Spinal cord (tissue), 10 donors: ENCODE results near the gene STARD3. TPM values are rescaled to one million over a fixed set of nuclear protein-coding genes. Genes with fewer than 3 reads are reported as not detected.

Experiments
- DNase-seq, 6 donors: peaks; one replicate each; pipeline versions ENCODE4 v3.0.0 to v3.0.0-alpha.2; 2013 to 2015; ENCODE audit warnings: low spot score in 6 of 6, low read depth in 4 of 6
- H3K27ac ChIP-seq: one replicate; pipeline ENCODE4 v1.5.1; 2013; ENCODE audit warnings: low read depth, low read length, control low read depth
- H3K27me3 ChIP-seq: one replicate; pipeline ENCODE4 v1.6.1; 2013; ENCODE audit warnings: low read length; ENCODE audit not compliant: control insufficient read depth, insufficient read depth
- H3K36me3 ChIP-seq: one replicate; pipeline ENCODE4 v1.6.1; 2013; ENCODE audit warnings: low read length; ENCODE audit not compliant: control insufficient read depth, insufficient read depth
- H3K4me1 ChIP-seq: one replicate; pipeline ENCODE4 v1.6.1; 2013; ENCODE audit warnings: low read length; ENCODE audit not compliant: control insufficient read depth, insufficient read depth
- H3K4me3 ChIP-seq: one replicate; pipeline ENCODE4 v1.5.1; 2013; ENCODE audit warnings: low read depth, low read length, control low read depth
- H3K9me3 ChIP-seq: one replicate; pipeline ENCODE4 v1.6.1; 2013; ENCODE audit warnings: low read length; ENCODE audit not compliant: control insufficient read depth, insufficient read depth
- WGBS: methylation state at CpG from one replicate; pipeline ENCODE4 v1.1.5; 2013; ENCODE audit warnings: missing lambda C conversion rate; ENCODE audit not compliant: insufficient coverage; 5-methylcytosine and 5-hydroxymethylcytosine counted together
- polyA plus RNA-seq, 2 donors: library from polyadenylated mRNA; unstranded; fragments of 120-200 nt; gene quantifications; one replicate each; pipeline ENCODE4 v1.2.1, GENCODE V29; 2013; ENCODE audit not compliant: insufficient read length in 2 of 2
- total RNA-seq, 2 donors: library from RNA; depleted of rRNA in 1 of 2; stranded (reverse); fragments of 120-200 nt in 1 of 2; fragments of >200 nt in 1 of 2; gene quantifications; one replicate each; pipeline versions ENCODE4 v1.2.3 to v1.2.4, GENCODE V29; 2013 to 2014
- donor health status: healthy.

Gene STARD3
- total and polyA plus RNA-seq, 4 donors, result 17.2 to 76.8 (median 49.4) TPM

DNA sequence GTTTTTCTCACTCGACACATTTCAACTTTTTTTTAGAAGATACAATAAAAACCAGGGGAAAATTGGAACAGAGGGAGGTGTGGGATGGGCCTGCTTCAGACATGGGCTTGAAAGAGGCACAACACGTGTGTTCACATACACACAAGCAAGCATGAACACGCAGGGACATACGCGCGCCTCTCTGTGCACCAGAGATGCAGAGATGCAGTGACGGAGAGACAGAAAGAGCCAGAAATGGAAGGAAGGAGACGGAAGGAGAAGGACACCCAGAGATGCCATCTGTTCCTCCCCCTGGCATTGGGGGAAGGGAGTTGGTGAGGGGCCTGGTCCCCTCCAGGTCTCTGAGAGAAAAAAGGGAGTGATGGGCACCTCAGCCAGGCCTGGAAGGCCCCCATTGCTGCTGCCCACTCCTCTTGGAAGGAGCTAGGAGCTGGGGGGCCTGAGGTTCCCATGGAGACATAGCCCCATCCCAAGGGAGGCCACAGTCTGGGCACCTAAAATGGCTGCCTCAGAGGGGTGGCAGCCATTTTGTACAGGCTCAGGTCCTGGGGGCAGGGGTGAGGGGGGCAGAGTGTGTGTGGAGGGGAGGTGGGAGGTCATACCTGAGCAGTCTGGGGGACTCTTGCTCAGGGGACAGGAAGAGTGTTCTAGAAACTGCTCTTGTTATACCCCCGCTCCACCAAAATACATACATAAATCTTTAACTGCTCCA lies 25.4 kb upstream of the STARD3 start:
- DNase-seq, result peak in 1 of 6 donors; percentile 85
- Histone ChIP-seq H3K9me3 (no peaks in the 10 kb centered on the region), H3K27me3 (peaks cover 45% of the 10 kb centered on the region), H3K36me3 (no peaks in the 10 kb centered on the region), H3K4me1 (peaks cover 26% of the 10 kb centered on the region), H3K27ac (no peak overlapping the region), H3K4me3 (no peak overlapping the region)
- 85% methylated on average over 5 of the region's 9 CpGs for WGBS

DNA sequence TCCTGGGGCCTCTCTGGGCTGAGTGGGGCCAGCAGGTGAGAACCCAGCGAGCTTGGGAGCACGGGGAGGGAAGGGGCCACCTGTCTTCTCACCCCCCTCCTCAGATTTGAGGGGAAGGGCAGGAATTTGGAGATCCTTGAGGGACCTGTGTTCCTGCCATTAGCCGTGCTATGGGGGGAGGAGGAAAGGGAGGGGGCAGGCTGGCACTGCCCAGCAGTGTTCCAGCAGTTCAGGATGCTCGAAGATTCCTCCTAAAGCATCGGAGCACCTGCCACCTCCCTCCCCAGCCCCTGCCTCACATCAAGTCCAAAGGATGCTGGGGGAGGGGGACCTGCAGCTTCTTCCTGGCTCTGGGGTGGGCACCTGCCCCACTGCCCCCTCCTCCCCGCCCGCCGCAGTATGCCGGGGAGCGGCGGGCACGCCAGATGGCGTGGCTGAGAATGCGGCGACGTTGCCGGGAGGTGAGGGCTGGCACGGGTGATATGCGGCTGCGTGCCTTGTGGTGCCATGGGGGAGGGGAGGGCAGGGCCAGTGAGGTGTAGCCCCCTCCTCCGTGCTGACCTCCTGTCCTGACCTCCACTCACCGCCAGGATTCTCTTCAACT lies 24.6 kb upstream of the STARD3 start:
- no peak overlapping the region for H3K4me3 ChIP-seq
- H3K36me3 ChIP-seq, result no peaks in the 10 kb centered on the region
- WGBS, result 52% methylated on average over 6 of the region's 22 CpGs
- peaks cover 37% of the 10 kb centered on the region for H3K27me3 ChIP-seq
- peak in 2 of 6 donors; percentile 31 to 73 for DNase-seq
- H3K9me3 ChIP-seq, result no peaks in the 10 kb centered on the region
- H3K27ac ChIP-seq, result no peak overlapping the region
- H3K4me1 ChIP-seq, result peaks cover 23% of the 10 kb centered on the region

DNA sequence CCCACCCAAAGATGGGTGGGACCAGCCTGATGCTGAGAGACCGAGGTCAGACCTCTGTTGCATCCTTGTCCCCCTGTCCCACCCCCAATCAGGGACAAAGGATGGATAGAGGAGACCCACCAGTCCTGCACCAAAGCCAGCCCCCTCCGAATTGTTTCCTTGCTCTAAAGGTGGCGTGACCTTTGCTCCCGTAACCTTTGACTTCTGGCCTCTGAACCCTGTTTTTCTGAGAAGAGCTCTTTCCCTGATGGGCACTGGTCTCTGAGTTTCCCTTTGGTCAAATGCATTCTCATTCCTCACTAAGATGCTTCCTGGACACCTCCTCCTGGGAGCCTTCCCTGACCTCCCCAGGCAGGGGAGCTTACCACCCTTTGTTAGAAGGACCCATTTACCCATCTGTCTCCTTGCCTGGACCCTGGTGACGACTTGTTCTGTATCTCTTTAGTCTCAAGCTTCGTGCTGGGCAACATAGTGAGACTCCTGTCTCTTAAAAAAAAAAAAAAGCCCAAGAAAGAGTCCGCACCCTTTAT lies 23.9 kb upstream of the STARD3 start:
- H3K4me3 ChIP-seq, result no peak overlapping the region
- no peak for DNase-seq
- no peaks in the 10 kb centered on the region for H3K36me3 ChIP-seq
- peaks cover 20% of the 10 kb centered on the region for H3K4me1 ChIP-seq
- no peak overlapping the region for H3K27ac ChIP-seq
- WGBS, result 64% methylated on average over 7 of the region's 7 CpGs
- H3K9me3 ChIP-seq, result no peaks in the 10 kb centered on the region
- H3K27me3 ChIP-seq, result peaks cover 31% of the 10 kb centered on the region

DNA sequence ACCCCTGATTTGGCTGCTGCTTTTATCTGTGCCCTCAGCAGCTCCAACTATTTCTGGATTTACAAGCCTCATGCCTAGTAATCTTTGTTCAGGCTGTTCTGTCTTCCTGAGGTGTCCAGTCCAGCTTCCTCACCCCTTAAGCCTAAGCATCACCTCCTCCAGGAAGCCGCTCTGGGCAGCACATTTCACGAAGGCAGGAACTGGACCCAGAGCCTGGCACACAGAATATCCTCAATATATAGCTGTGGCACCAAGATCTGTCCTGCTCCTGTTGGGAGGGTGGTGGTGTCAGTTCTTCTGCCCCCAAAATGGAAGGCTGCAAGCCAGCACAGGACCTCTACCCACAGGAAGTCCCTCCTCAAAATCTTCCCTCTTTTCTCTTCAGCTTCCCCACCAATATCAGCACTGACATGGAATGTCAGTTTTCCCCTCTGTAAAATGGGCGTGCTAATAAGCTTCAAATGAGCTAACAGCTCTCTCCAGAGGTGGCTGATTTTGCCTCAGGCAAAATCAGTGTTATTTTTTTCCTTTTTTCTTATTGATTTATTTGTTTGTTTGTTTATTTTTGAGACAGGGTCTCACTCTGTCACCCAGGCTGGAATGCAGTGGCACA lies 22.3 kb upstream of the STARD3 start:
- H3K27me3 ChIP-seq, result peaks cover 22% of the 10 kb centered on the region
- WGBS, result 100% methylated on average over 1 of the region's 3 CpGs
- no peak overlapping the region for H3K4me3 ChIP-seq
- no peaks in the 10 kb centered on the region for H3K9me3 ChIP-seq
- no peak overlapping the region for H3K27ac ChIP-seq
- DNase-seq, result no peak
- peaks cover 28% of the 10 kb centered on the region for H3K4me1 ChIP-seq
- H3K36me3 ChIP-seq, result no peaks in the 10 kb centered on the region

DNA sequence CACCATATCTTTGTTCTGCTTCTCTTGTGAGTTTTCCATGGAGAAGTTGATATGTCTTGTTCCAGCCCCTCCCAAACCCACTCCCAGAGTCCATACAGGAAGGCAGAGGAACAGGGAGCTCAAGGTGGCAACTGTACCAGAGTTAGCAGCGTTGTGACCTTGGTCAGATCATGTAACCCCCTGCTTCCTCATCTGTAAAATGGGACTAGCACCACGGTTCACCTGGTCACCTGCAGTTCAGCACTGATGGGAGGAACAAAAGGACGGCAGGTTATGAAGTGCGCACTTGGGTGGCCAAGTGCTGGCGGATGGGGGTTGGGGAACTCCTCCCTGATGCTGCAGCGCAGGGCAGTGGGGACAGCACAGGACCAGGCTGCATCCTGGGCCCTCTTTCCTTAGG lies 21.5 kb upstream of the STARD3 start:
- H3K27me3 ChIP-seq, result peaks cover 21% of the 10 kb centered on the region
- no peak for DNase-seq
- WGBS, result 60% methylated on average over 6 of the region's 6 CpGs
- H3K27ac ChIP-seq, result no peak overlapping the region
- H3K4me3 ChIP-seq, result no peak overlapping the region
- no peaks in the 10 kb centered on the region for H3K36me3 ChIP-seq
- H3K4me1 ChIP-seq, result peaks cover 28% of the 10 kb centered on the region
- no peaks in the 10 kb centered on the region for H3K9me3 ChIP-seq

DNA sequence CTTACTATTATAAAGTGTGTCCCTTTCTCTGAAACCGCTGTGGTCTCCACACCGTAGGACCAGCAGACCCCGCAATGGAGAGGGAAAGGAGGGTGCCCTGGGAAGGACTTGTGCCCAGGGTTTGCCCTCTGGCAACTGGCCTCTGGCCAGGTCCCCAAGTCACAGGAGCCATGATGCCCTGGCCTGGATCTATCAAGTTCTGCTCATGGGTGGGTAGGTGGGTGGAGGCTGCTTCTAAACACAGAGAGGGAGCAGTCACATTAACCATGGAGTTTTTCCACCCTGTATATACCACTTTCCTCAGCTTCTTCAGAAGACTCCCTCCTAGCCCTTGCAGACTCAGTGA lies 19.9 kb upstream of the STARD3 start:
- H3K4me3 ChIP-seq, result no peak overlapping the region
- 46% methylated on average over 2 of the region's 3 CpGs for WGBS

DNA sequence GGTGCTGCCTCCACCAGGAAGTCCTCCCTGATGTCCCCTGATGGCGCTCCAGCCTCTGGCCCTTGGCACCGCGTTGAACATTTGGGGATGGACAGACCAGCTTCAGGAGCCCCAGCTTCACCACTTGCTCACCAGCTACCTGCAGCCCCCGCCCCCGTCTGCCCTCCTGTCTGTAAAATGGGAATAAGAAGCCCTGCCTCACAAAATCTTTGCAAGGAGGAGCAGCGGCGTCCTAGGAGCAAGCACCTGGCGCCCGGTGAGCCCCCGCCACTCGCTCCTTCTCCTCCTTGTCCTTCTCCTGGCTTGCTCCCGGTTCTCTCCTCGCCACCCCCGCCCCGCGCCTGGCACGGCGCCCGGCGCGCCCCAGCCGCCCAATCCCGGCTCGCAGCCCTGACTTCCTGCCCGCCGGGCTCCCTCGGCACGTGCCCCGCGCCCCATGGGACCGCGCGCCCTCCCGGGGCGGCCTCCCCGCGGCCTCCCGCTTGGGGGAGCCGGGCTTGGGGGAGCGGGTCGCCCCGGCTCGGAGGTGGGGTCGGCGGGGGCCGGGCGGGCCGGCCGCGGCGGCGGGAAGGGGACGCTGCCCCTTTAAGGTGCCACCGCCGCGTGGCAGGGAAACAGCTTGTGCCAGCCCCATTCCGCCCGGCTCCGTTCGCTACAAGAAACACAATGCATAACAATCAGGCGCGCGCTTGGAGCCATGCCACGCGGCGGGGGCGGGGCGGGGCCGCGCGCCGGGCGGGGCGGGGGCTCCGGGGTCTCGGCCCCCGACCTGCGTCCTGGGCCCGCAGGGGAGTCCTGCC lies 19.3 kb upstream of the STARD3 start:
- H3K27me3 ChIP-seq, result peaks cover 14% of the 10 kb centered on the region
- DNase-seq, result peak in 2 of 6 donors; percentile 87 to 91
- peaks cover 31% of the 10 kb centered on the region for H3K4me1 ChIP-seq
- WGBS, result 1% methylated on average over 79 of the region's 79 CpGs
- H3K4me3 ChIP-seq, result no peak overlapping the region
- H3K27ac ChIP-seq, result no peak overlapping the region
- no peaks in the 10 kb centered on the region for H3K9me3 ChIP-seq
- H3K36me3 ChIP-seq, result no peaks in the 10 kb centered on the region

More for the DNA sequence above, 19.9 kb upstream of the STARD3 start:
- H3K9me3 ChIP-seq, result no peaks in the 10 kb centered on the region
- H3K27ac ChIP-seq, result no peak overlapping the region
- H3K36me3 ChIP-seq, result no peaks in the 10 kb centered on the region
- no peak for DNase-seq
- H3K27me3 ChIP-seq, result peaks cover 18% of the 10 kb centered on the region
- H3K4me1 ChIP-seq, result peaks cover 34% of the 10 kb centered on the region

DNA sequence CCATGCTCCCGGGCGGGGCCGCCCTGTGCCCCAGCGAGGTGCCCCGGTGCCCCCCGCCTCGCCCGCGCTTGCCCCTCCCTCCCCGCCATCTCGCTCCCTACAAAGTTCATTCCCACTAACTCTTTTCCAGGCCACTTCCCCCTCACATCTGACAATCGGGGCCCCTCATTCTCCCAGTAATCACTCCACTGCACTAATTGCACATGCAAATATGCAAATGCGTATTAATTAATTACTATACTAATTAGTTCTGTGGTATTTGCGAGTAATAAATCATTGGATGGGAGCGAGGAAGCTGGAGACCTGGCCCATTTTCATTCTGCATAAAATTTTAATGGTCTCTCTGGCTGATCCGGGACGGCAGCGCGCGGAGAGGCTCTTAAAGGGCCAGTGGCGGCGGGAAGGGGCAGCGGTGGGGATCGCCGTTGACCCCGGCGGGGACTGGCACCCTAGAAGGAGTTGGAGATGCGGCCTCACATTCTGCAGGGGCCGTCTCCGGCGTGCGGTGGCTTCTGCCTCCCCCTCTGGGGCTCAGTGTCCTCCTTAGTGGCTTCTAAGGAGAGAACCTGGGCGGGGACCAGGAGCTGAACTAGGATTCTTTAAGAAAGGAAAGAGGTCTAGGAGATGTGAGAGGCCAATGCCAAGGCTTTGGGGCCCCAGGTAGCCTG lies 18.6 kb upstream of the STARD3 start:
- WGBS, result 3% methylated on average over 30 of the region's 33 CpGs
- peaks cover 8% of the 10 kb centered on the region for H3K27me3 ChIP-seq
- H3K36me3 ChIP-seq, result no peaks in the 10 kb centered on the region
- no peak overlapping the region for H3K27ac ChIP-seq
- H3K4me3 ChIP-seq, result peak overlapping the region; percentile 37
- H3K9me3 ChIP-seq, result no peaks in the 10 kb centered on the region
- peaks cover 33% of the 10 kb centered on the region for H3K4me1 ChIP-seq
- peak in 2 of 6 donors; percentile 68 to 88 for DNase-seq
